BE2C (cell line): ENCODE measurements around the gene NR2C2AP.

Source experiments
- DNase-seq: peaks from one replicate; pipeline ENCODE4 v3.0.0-alpha.2; 2020
- H3K27me3 ChIP-seq: fragments of 250-450 bp; sonication (Bioruptor Pico); 2 replicates; pipeline ENCODE4 v1.5.1; 2020; ENCODE audit warnings: mild to moderate bottlenecking
- H3K36me3 ChIP-seq: fragments of 250-450 bp; sonication (Bioruptor Pico); 2 replicates; pipeline ENCODE4 v1.5.1; 2020; ENCODE audit warnings: mild to moderate bottlenecking
- H3K4me1 ChIP-seq: fragments of 250-450 bp; sonication (Bioruptor Pico); 2 replicates; pipeline ENCODE4 v1.5.1; 2020
- H3K4me3 ChIP-seq: 2 replicates; pipeline ENCODE4 v1.5.1; 2011; ENCODE audit warnings: low read depth, low read length
- H3K9me3 ChIP-seq: fragments of 250-450 bp; sonication (Bioruptor Pico); 2 replicates; pipeline ENCODE4 v1.5.1; 2020
- TF ChIP-seq, protein P1 (sequence below): IDR thresholded peaks from 2 replicates; pipeline ENCODE4 v1.5.1; 2012; ENCODE audit warnings: mild to moderate bottlenecking, low read depth, low read length

Gene NR2C2AP

DNA sequence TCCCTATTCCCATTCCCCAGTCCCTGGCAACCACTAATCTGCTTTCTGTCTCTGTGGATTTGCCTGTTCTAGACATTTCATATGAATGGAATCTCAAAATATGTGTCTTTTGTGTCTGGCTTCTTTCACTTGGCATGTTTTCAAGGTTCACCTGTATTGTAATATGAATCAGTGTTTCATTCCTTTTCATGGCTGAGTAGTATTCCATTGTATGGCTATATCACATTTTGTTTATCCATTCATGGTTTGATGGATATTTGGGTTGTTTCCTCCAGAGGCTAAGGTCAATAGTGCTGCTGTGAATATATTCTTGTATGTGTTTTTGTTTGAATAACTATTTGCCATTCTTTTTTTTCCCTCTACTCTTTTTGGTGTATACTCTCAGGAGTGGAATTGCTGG lies 33.0 kb upstream of the NR2C2AP start:
- H3K4me1 ChIP-seq = no peaks in the 10 kb centered on the region
- H3K36me3 ChIP-seq = no peaks in the 10 kb centered on the region
- TF ChIP-seq, protein P1, sequence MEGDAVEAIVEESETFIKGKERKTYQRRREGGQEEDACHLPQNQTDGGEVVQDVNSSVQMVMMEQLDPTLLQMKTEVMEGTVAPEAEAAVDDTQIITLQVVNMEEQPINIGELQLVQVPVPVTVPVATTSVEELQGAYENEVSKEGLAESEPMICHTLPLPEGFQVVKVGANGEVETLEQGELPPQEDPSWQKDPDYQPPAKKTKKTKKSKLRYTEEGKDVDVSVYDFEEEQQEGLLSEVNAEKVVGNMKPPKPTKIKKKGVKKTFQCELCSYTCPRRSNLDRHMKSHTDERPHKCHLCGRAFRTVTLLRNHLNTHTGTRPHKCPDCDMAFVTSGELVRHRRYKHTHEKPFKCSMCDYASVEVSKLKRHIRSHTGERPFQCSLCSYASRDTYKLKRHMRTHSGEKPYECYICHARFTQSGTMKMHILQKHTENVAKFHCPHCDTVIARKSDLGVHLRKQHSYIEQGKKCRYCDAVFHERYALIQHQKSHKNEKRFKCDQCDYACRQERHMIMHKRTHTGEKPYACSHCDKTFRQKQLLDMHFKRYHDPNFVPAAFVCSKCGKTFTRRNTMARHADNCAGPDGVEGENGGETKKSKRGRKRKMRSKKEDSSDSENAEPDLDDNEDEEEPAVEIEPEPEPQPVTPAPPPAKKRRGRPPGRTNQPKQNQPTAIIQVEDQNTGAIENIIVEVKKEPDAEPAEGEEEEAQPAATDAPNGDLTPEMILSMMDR = no peak
- no peak overlapping the region for H3K4me3 ChIP-seq
- no peak for DNase-seq
- peaks cover 3% of the 10 kb centered on the region; the same call in 1 of the 2 replicates for H3K9me3 ChIP-seq
- no peaks in the 10 kb centered on the region for H3K27me3 ChIP-seq

DNA sequence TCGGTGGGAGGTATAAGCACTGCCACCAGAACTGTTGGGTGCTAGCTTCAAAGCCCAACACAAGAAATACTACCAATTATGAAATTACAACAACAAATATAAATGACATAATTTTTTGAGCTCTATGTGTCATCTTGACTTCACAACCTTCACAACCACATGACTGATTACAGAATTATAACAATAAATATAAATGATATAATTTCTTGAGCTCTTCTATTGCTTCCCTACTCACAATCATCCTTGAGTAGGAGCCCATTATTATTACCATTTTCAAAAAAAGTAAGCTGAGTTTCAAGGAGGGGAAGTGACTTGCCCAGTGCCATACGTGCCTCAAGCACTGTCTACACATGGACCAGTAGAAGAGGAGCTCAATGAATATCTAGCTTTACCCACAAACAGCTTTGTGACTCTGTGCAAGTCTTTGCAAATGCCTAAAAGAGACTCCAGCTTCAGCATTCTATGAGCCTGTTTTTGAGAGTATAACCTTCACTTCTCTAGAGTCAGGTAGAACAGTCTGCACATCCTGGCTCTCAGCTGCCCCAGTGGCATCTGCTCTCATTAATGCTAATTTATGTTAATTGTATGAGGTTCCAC lies 31.1 kb upstream of the NR2C2AP start:
- H3K4me3 ChIP-seq = no peak overlapping the region
- H3K9me3 ChIP-seq = peaks cover 3% of the 10 kb centered on the region; the same call in 1 of the 2 replicates
- H3K27me3 ChIP-seq = no peaks in the 10 kb centered on the region
- no peaks in the 10 kb centered on the region for H3K36me3 ChIP-seq
- no peak for DNase-seq
- TF ChIP-seq, protein P1 = no peak
- H3K4me1 ChIP-seq = no peaks in the 10 kb centered on the region

DNA sequence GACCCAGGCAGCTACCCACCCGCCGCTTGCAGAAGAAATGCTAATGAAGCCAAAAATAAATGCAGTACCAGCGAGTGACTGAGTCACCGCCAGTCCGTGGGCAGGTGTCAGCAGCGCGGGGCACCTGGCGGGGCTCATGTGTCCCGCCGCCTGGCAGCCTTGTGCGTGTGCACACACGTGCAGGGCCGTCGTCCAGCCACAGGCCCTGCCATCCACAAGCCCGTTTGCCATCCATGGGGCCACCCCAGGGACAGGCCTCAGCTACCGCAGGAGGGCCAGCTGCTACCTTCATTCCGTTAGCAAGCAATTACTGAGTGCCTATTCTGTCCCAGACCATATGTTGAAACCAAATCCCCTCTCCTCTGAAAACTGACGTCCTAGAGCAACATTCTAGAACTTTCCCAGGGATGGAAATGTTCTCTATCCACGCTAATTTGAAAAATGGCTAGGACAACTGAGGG lies 29.1 kb upstream of the NR2C2AP start:
- H3K36me3 ChIP-seq = no peaks in the 10 kb centered on the region
- DNase-seq = no peak
- no peaks in the 10 kb centered on the region for H3K4me1 ChIP-seq
- peaks cover 3% of the 10 kb centered on the region; the same call in 1 of the 2 replicates for H3K9me3 ChIP-seq
- no peak overlapping the region for H3K4me3 ChIP-seq
- TF ChIP-seq, protein P1 = no peak
- H3K27me3 ChIP-seq = no peaks in the 10 kb centered on the region

DNA sequence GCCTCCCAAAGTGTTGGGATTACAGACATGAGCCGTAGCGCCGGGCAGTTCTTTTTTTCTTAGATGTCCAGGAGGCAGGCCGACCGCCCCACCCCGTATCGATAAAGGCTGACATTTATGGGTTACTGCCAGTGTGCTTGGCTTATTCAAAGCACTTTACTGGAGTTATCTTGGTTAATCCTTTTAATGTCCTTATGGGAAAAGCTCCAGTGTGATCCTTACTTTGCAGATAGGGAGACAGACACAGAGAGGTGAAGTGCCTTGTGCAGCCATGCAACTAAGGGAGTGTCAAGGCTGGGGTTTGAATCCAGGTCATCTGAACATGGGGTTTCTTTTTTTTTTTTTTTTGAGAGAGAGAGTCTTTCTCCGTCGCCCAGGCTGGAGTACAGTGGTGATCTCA lies 27.8 kb upstream of the NR2C2AP start:
- no peaks in the 10 kb centered on the region for H3K36me3 ChIP-seq
- TF ChIP-seq, protein P1 = no peak
- DNase-seq = no peak
- no peak overlapping the region for H3K4me3 ChIP-seq
- no peaks in the 10 kb centered on the region for H3K4me1 ChIP-seq
- no peaks in the 10 kb centered on the region for H3K27me3 ChIP-seq
- peaks cover 3% of the 10 kb centered on the region; the same call in 1 of the 2 replicates for H3K9me3 ChIP-seq

DNA sequence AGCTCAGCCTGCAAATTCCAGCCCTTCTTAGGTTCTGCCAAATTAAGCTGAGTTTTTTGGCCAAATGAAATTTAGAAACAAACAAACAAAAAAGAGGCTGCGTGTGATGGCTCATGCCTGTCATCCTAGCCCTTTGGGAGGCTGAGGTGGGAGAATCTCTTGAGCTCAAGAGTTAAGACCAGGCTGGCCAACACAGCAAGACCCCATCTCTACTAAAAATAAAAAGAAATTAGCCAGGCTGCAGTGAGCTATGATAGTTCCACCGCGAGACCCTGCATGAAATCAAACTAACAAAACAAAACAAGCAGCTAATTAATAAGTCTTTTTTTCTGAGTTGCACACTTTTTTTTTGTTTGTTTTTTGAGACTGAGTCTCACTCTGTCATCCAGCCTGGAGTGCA lies 26.5 kb upstream of the NR2C2AP start:
- TF ChIP-seq, protein P1 = no peak
- Histone ChIP-seq H3K27me3 (no peaks in the 10 kb centered on the region), H3K4me3 (no peak overlapping the region), H3K36me3 (no peaks in the 10 kb centered on the region), H3K9me3 (peaks cover 3% of the 10 kb centered on the region; the same call in 1 of the 2 replicates), H3K4me1 (no peaks in the 10 kb centered on the region)
- no peak for DNase-seq

DNA sequence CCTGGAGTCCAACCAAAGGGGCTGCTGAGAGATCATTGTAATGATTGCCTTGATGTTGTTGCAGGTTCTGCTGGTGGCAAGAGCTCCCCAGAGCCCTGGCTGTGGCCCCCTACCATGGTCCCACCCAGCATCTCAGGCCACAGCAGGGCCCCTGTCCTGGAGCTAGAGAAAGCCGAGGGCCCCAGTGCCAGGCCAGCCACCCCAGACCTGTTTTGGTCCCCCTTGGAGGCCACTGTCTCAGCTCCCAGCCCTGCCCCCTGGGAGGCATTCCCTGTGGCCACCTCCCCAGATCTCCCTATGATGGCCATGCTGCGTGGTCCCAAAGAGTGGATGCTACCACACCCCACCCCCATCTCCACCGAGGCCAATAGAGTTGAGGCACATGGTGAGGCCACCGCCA lies 24.0 kb upstream of the NR2C2AP start:
- TF ChIP-seq, protein P1 = no peak
- no peaks in the 10 kb centered on the region for H3K9me3 ChIP-seq

More for the DNA sequence above, 24.0 kb upstream of the NR2C2AP start:
- no peak for DNase-seq
- Histone ChIP-seq H3K4me3 (no peak overlapping the region), H3K27me3 (no peaks in the 10 kb centered on the region), H3K36me3 (no peaks in the 10 kb centered on the region), H3K4me1 (no peaks in the 10 kb centered on the region)
